Neuron (in vitro differentiated cells): ENCODE data around the gene C2CD2L.
"Not testable (repeated sequence)": the region's sequence is repeated elsewhere in the genome, so short reads cannot be mapped to it uniquely, and the experiment has no call there.

ENCODE experiments used
- H2AFZ ChIP-seq: one replicate; pipeline ENCODE4 v1.6.1; 2013; ENCODE audit warnings: low read depth, mild to moderate bottlenecking, inconsistent platforms, low read length, moderate library complexity
- H3K27me3 ChIP-seq: one replicate; pipeline ENCODE4 v1.6.1; 2013; ENCODE audit warnings: low read length; ENCODE audit not compliant: insufficient read depth
- H3K36me3 ChIP-seq: one replicate; pipeline ENCODE4 v1.6.1; 2013; ENCODE audit warnings: low read length; ENCODE audit not compliant: insufficient read depth
- H3K4me1 ChIP-seq: one replicate; pipeline ENCODE4 v1.6.1; 2013; ENCODE audit warnings: low read length; ENCODE audit not compliant: insufficient read depth
- H3K4me3 ChIP-seq: 2 replicates; pipeline ENCODE4 v1.5.1; 2013; ENCODE audit warnings: mild to moderate bottlenecking, low read length, moderate library complexity
- H3K9me3 ChIP-seq: one replicate; pipeline ENCODE4 v1.6.1; 2013; ENCODE audit warnings: low read length

The C2CD2L gene

GRCh38 chr11:119153049-119153818, 46.1 kb downstream of the C2CD2L start:
- H2AFZ ChIP-seq: no peak overlapping the region
- peaks cover 53% of the 10 kb centered on the region for H3K27me3 ChIP-seq
- H3K36me3 ChIP-seq: no peaks in the 10 kb centered on the region

GRCh38 chr11:119154178-119154577, 47.0 kb downstream of the C2CD2L start:
- Histone ChIP-seq H3K4me1 (peaks cover 9% of the 10 kb centered on the region), H3K9me3 (no peaks in the 10 kb centered on the region), H3K36me3 (no peaks in the 10 kb centered on the region), H3K27me3 (peaks cover 49% of the 10 kb centered on the region), H3K4me3 (no peak overlapping the region), H2AFZ (no peak overlapping the region)

More at GRCh38 chr11:119153049-119153818, 46.1 kb downstream of the C2CD2L start:
- Histone ChIP-seq H3K4me3 (no peak overlapping the region), H3K9me3 (no peaks in the 10 kb centered on the region), H3K4me1 (peaks cover 10% of the 10 kb centered on the region)

DNA sequence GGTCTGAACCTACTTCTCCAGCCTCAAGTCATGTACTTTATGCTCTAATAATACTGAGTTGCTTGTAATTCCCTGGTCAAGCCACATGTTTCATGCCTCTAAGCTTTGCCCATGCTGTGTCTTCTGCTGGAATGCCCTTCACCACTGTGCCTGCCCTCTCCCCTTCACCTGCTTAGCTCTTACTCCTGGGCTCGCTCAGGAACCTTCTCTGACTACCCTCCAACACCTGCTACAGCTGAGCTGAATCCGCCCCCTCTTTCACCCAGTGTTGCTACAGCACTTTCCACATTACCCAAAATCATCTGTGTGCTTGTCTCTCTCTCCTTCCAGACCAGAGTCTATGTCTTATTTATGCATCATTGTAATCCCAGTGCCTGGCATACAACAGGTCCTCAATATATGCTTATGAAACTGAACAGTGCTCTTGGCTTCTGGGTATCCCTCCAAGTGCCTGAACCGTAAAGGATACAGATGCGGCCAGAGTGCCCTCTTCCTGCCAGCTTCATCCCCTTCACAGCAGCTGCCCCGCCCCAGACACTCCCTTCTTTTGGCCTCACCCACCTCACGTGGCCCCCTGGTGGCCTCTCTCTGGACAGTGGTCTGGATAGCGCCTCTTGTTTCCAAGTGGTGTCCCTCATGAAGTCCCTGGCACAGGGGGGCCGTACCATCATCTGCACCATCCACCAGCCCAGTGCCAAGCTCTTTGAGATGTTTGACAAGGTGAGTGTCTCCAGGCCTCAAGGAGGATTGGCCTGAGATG, 48.8 kb downstream of the C2CD2L start:
- Histone ChIP-seq H3K9me3 (no peaks in the 10 kb centered on the region), H3K4me1 (no peaks in the 10 kb centered on the region), H3K4me3 (no peak overlapping the region), H2AFZ (no peak overlapping the region), H3K36me3 (no peaks in the 10 kb centered on the region), H3K27me3 (peaks cover 45% of the 10 kb centered on the region)

GRCh38 chr11:119156496-119156895, 49.4 kb downstream of the C2CD2L start:
- H3K4me1 ChIP-seq: no peaks in the 10 kb centered on the region
- no peaks in the 10 kb centered on the region for H3K36me3 ChIP-seq
- peaks cover 42% of the 10 kb centered on the region for H3K27me3 ChIP-seq
- H3K4me3 ChIP-seq: no peak overlapping the region
- H3K9me3 ChIP-seq: no peaks in the 10 kb centered on the region
- H2AFZ ChIP-seq: no peak overlapping the region

DNA sequence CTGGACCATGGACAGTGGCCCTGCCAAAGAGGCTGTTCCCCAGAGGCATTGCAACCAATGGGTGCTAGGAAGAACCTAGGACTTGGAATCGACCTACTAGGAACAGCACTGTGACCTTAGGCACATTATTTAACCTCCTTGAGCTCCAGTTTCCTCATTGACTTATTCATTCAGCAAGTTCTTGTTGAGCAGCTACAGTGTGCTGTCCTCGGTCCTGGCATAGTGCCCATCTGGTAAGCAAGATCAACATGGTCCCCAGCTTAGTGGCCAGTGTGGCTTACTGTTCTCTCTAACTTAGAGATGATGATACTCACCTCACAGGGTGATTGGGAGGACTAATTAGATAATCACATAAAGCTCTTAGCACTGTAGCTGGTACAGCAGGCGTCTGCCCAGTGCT, 49.9 kb downstream of the C2CD2L start:
- no peak overlapping the region for H3K4me3 ChIP-seq
- peaks cover 40% of the 10 kb centered on the region for H3K27me3 ChIP-seq
- no peaks in the 10 kb centered on the region for H3K4me1 ChIP-seq
- H3K36me3 ChIP-seq: no peaks in the 10 kb centered on the region
- no peak overlapping the region for H2AFZ ChIP-seq
- H3K9me3 ChIP-seq: no peaks in the 10 kb centered on the region

DNA sequence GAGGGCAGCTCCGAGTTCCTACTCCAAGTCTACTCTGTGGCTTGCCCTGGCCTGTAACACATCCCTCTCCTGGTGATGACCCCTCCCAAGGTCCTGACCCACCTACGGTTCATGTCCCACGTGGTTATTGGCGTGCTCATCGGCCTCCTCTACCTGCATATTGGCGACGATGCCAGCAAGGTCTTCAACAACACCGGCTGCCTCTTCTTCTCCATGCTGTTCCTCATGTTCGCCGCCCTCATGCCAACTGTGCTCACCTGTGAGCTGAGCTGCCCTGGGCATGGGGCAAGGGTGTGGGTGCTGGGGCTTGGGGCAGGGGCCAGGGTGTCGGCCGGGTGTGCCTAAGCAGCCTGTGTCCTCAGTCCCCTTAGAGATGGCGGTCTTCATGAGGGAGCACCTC, 51.3 kb downstream of the C2CD2L start:
- Histone ChIP-seq H2AFZ (no peak overlapping the region), H3K4me3 (no peak overlapping the region), H3K4me1 (no peaks in the 10 kb centered on the region), H3K27me3 (peaks cover 35% of the 10 kb centered on the region), H3K36me3 (no peaks in the 10 kb centered on the region), H3K9me3 (no peaks in the 10 kb centered on the region)

GRCh38 chr11:119160151-119160550, 53.0 kb downstream of the C2CD2L start:
- Histone ChIP-seq H3K27me3 (peaks cover 31% of the 10 kb centered on the region), H3K4me3 (no peak overlapping the region)

DNA sequence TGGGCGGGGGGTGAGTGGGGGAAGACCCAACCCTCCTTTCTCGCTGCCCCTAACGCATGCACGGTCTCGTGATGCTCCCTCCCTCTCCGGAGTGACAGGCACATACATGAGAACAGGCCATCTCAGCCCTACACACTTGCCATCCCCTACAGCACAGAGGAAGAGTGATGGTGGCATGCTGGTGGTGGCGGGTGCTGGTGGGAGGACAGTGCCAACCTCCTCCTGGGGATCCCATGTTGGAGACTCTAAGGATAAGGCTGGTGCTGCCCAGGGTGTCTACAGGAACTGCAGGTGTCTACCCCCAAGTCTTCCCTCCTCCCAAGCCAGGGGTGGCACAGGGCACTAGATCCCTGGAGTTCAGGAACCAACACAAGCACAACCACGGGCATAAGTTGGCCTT, 54.7 kb downstream of the C2CD2L start:
- Histone ChIP-seq H3K27me3 (peaks cover 27% of the 10 kb centered on the region), H2AFZ (no peak overlapping the region), H3K4me3 (no peak overlapping the region), H3K4me1 (no peaks in the 10 kb centered on the region), H3K36me3 (no peaks in the 10 kb centered on the region), H3K9me3 (no peaks in the 10 kb centered on the region)

More at GRCh38 chr11:119160151-119160550, 53.0 kb downstream of the C2CD2L start:
- Histone ChIP-seq H3K9me3 (no peaks in the 10 kb centered on the region), H3K36me3 (no peaks in the 10 kb centered on the region), H3K4me1 (no peaks in the 10 kb centered on the region), H2AFZ (no peak overlapping the region)

DNA sequence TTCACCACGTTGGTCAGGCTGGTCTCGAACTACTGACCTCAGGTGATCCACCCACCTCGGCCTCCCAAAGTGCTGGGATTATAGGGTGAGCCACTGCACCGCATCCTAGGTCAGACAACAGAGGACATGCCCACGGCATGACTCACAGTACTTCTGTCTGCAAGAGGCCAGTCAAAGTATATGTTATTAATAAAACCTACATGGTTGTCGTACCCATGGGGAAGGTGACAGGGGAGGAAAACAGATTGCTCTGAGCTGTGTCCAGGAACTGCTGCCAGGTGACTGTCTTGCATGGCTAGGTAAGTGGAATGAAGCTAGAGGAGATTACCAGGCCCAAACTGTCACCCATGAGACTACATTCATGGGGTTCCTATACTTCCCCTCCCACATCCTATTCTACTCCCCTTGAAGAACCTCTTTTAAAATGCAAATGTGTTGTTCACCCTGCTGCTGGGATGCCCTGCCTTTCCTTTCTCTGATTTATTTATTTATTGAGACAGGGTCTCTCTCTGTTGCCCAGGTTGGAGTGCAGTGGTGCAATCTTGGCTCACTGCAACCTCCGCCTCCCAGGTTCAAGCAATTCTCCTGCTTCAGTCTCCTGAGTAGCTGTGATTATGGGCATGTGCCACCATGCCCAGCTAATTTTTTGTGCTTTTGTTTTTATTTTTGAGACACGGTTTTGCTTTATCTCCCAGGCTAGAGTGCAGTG, 59.4 kb downstream of the C2CD2L start:
- Histone ChIP-seq H3K9me3 (no peaks in the 10 kb centered on the region), H3K36me3 (no peaks in the 10 kb centered on the region), H2AFZ (no peak overlapping the region), H3K4me3 (no peak overlapping the region), H3K27me3 (peaks cover 17% of the 10 kb centered on the region), H3K4me1 (no peaks in the 10 kb centered on the region)

DNA sequence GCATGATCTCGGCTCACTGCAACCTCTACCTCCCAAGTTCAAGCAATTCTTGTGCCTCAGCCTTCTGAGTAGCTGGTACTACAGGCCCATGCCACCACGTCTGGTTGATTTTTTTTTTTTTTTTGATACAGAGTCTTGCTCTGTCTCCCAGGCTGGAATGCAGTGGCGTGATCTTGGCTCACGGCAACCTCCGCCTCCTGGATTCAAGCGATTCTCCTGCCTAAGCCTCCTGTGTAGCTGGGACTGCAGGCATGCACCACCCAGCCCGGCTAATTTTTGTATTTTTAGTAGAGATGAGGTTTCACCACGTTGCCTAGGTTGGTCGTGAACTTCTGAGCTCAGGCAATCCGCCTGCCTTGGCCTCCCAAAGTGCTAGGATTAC, 59.9 kb downstream of the C2CD2L start:
- peaks cover 13% of the 10 kb centered on the region for H3K27me3 ChIP-seq
- not testable (repeated sequence) for H2AFZ ChIP-seq, H3K36me3 ChIP-seq, H3K9me3 ChIP-seq, H3K4me1 ChIP-seq, H3K4me3 ChIP-seq

DNA sequence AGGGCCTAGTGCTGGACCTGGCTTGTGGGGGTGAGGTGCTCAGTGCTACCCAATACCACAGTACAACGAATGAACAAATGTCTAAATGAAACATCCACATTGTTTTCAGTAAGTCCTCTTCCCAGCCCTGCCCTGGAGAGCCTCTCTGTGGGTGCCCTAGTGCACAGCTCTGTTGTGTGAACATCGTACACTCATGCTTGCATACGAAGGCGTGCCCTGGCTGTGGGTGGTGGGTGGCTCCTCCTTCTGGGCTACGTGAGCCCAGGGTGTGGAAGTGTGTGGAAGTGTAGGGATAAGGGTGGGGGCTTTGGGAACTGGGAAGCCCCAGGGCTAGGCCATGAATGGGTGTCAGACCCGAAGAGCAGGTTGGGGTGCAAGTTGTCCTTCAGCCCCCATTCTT, 60.8 kb downstream of the C2CD2L start:
- Histone ChIP-seq H2AFZ (no peak overlapping the region), H3K9me3 (no peaks in the 10 kb centered on the region), H3K4me3 (no peak overlapping the region), H3K4me1 (no peaks in the 10 kb centered on the region), H3K36me3 (no peaks in the 10 kb centered on the region), H3K27me3 (peaks cover 13% of the 10 kb centered on the region)
